Measurements from ENCODE around the gene TMEM129.

DNA sequence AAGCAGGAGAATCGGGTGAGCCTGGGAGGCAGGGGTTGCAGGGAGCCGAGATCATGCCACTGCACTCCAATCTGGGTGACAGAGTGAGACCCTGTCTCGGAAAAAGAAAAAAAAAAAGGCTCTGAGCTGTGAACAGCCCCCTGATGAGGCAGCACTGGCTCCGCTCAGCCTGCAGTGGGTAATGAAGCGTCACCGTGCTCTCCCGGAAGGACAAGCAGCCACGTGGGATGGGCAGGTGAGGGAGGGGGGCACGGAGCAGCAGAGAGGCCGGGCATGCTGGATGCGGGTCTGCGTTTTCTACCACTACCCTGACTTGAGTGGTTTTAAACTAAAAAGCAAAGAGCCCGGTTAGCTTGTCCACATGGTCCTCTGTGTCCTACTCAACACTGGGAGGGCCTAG is 15.7 kb upstream of the TMEM129 start:
- no peak for TF ChIP-seq EZH2 (IDR thresholded peaks at IDR 0.05)
- TF ChIP-seq, protein P1, sequence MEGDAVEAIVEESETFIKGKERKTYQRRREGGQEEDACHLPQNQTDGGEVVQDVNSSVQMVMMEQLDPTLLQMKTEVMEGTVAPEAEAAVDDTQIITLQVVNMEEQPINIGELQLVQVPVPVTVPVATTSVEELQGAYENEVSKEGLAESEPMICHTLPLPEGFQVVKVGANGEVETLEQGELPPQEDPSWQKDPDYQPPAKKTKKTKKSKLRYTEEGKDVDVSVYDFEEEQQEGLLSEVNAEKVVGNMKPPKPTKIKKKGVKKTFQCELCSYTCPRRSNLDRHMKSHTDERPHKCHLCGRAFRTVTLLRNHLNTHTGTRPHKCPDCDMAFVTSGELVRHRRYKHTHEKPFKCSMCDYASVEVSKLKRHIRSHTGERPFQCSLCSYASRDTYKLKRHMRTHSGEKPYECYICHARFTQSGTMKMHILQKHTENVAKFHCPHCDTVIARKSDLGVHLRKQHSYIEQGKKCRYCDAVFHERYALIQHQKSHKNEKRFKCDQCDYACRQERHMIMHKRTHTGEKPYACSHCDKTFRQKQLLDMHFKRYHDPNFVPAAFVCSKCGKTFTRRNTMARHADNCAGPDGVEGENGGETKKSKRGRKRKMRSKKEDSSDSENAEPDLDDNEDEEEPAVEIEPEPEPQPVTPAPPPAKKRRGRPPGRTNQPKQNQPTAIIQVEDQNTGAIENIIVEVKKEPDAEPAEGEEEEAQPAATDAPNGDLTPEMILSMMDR (IDR thresholded peaks at IDR 0.05) = no peak

All from neural progenitor cell (in vitro differentiated cells).